Left lung (tissue), 10 donors: ENCODE data around the gene PDP2. TPM values are rescaled to one million over a fixed set of nuclear protein-coding genes. Genes with fewer than 3 reads are reported as not detected.
A peak's percentile ranks its signal among the peaks of the same experiment; 100 is the strongest.

Source experiments
- ATAC-seq: fragments of 200-7000 bp; cut with Tn5 transposase; one replicate; pipeline ENCODE4 v1.9.1; 2020; ENCODE audit warnings: moderate library complexity
- DNase-seq, 4 donors: peaks; one replicate each; pipeline ENCODE4 v3.0.0-alpha.2; 2013 to 2020
- H3K27ac ChIP-seq, 2 donors: fragments of 200-600 bp; sonication (generic) in 1 of 2; one replicate each; pipeline versions ENCODE4 v1.5.0 to v1.8.0; 2020 to 2021
- H3K27me3 ChIP-seq, 2 donors: fragments of 200-600 bp; sonication (generic) in 1 of 2; one replicate each; pipeline versions ENCODE4 v1.5.0 to v1.8.0; 2020 to 2021
- H3K36me3 ChIP-seq, 2 donors: fragments of 200-600 bp; sonication (generic) in 1 of 2; one replicate each; pipeline versions ENCODE4 v1.5.0 to v1.8.0; 2020 to 2021
- H3K4me1 ChIP-seq, 2 donors: fragments of 200-600 bp; one replicate each; pipeline ENCODE4 v1.8.0; 2021
- H3K4me3 ChIP-seq, 2 donors: fragments of 200-600 bp; sonication (generic) in 1 of 2; one replicate each; pipeline versions ENCODE4 v1.5.0 to v1.8.0; 2020 to 2021; ENCODE audit warnings: mild to moderate bottlenecking in 1 of 2
- H3K9me3 ChIP-seq, 2 donors: fragments of 200-600 bp; sonication (generic) in 1 of 2; one replicate each; pipeline versions ENCODE4 v1.5.0 to v1.8.0; 2020 to 2021
- intact Hi-C, 2 donors: fragments of 100-400 bp; cut with DNase I; formaldehyde crosslinking; loops; one replicate each; pipeline versions ENCODE4 v1.11.2 to v1.14.2; 2022
- polyA plus RNA-seq, 6 donors: library from polyadenylated mRNA; unstranded; fragments of 120-200 nt; gene quantifications; one replicate each; pipeline ENCODE4 v1.2.1, GENCODE V29; 2013; ENCODE audit not compliant: insufficient read length in 6 of 6
- total RNA-seq, 2 donors: library from RNA; stranded (reverse); fragmentation: NEBNext Ultra II Directional; extraction: Animal tissue kit (Norgen Biotek cat#: 25700); gene quantifications; one replicate each; pipeline ENCODE4 v1.2.1, GENCODE V29; 2021
- TF ChIP-seq, protein P1 (sequence below), 2 donors: fragments of 200-600 bp; sonication (generic) in 1 of 2; IDR thresholded peaks; one replicate each; pipeline versions ENCODE4 v1.5.0 to v1.8.0; 2021; ENCODE audit warnings: antibody characterized with exemption in 2 of 2
- donor health status: DM: no; HTN: yes; CAD: no.
- donor health status: DM: no; HTN: no; CAD: no.

PDP2 gene
- total and polyA plus RNA-seq, 8 donors: 8.9 to 36.3 (median 9.7) TPM

DNA sequence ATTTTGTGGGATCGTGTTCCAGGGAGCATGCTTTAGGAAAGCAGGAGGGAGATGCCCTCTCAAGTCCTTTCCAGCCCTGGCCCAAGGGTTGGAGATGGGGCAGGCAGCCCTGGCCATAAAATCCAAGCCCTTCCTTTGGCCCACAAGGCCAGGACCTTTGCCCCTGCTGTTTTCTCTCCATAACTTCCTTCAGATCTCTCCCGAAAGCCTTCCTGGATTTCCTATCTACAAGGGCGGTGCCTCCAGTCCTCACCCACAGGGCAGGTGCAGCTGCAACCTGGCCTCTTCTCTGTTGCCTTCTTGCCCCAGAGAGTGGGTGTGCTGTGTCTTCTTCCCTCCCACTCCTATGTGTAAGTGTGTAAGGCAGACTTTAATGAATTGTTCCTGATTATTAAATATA is 8.5 kb upstream of the PDP2 start:
- Histone ChIP-seq H3K36me3 (no peaks in the 10 kb centered on the region), H3K4me3 (no peak overlapping the region), H3K27me3 (no peaks in the 10 kb centered on the region), H3K27ac (no peak overlapping the region), H3K9me3 (no peaks in the 10 kb centered on the region), H3K4me1 (peaks cover 9 to 20% of the 10 kb centered on the region in 2 donors)
- DNase-seq (no peak), ATAC-seq (no peak)
- intact Hi-C loops: no loop called here
- TF ChIP-seq, protein P1, sequence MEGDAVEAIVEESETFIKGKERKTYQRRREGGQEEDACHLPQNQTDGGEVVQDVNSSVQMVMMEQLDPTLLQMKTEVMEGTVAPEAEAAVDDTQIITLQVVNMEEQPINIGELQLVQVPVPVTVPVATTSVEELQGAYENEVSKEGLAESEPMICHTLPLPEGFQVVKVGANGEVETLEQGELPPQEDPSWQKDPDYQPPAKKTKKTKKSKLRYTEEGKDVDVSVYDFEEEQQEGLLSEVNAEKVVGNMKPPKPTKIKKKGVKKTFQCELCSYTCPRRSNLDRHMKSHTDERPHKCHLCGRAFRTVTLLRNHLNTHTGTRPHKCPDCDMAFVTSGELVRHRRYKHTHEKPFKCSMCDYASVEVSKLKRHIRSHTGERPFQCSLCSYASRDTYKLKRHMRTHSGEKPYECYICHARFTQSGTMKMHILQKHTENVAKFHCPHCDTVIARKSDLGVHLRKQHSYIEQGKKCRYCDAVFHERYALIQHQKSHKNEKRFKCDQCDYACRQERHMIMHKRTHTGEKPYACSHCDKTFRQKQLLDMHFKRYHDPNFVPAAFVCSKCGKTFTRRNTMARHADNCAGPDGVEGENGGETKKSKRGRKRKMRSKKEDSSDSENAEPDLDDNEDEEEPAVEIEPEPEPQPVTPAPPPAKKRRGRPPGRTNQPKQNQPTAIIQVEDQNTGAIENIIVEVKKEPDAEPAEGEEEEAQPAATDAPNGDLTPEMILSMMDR (IDR thresholded peaks at IDR 0.05): no peak

- ATAC-seq: no peak
- peak overlapping the region; percentile 63 to 81 for H3K27ac ChIP-seq
- H3K27me3 ChIP-seq: no peaks in the 10 kb centered on the region
- H3K4me1 ChIP-seq: peaks cover 9 to 20% of the 10 kb centered on the region in 2 donors
- no peaks in the 10 kb centered on the region for H3K36me3 ChIP-seq
- intact Hi-C loops: no loop called here
- H3K4me3 ChIP-seq: peak overlapping the region; percentile 18 to 34
- TF ChIP-seq, protein P1 (IDR thresholded peaks at IDR 0.05): no peak
- no peak for DNase-seq
- no peaks in the 10 kb centered on the region for H3K9me3 ChIP-seq
Measured at GRCh38 chr16:66872559-66872942, 7.8 kb upstream of the PDP2 start.

GRCh38 chr16:66872943-66873684 is 7.2 kb upstream of the PDP2 start:
- H3K36me3 ChIP-seq: no peaks in the 10 kb centered on the region
- TF ChIP-seq, protein P1 (IDR thresholded peaks at IDR 0.05): peak; percentile 90 to 99
- no peaks in the 10 kb centered on the region for H3K27me3 ChIP-seq
- peak overlapping the region; percentile 63 to 81 for H3K27ac ChIP-seq
- no peaks in the 10 kb centered on the region for H3K9me3 ChIP-seq
- peak; percentile 96 for ATAC-seq
- peaks cover 9 to 23% of the 10 kb centered on the region in 2 donors for H3K4me1 ChIP-seq
- intact Hi-C loops: no loop called here
- peak; percentile 71 to 100 (median 92) for DNase-seq
- peak overlapping the region; percentile 18 to 34 for H3K4me3 ChIP-seq

DNA sequence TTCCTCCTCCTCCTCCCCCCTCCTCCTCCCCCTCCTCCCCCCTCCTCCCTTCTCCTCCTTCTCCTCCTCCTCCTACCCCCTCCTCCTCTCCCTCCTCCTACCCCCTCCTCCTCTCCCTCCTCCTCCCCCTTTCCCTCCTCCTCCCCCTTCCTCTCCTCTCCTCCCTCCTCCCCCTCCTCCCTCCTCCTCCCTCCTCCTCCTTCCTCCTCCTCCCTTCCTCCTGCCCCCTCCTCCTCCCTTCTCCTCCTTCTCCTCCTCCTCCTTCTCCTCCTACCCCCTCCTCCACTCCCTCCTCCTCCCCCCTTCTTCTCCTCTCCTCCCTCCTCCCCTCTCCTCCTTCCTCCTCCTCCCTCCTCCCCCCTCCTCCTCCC is 6.6 kb upstream of the PDP2 start:
- no peaks in the 10 kb centered on the region for H3K36me3 ChIP-seq
- no peak overlapping the region for H3K4me3 ChIP-seq
- H3K27me3 ChIP-seq: no peaks in the 10 kb centered on the region
- ATAC-seq (no peak), DNase-seq (no peak)
- peak overlapping the region in 1 of 2 donors; percentile 81 for H3K27ac ChIP-seq
- TF ChIP-seq, protein P1 (IDR thresholded peaks at IDR 0.05): no peak
- peaks cover 9 to 29% of the 10 kb centered on the region in 2 donors for H3K4me1 ChIP-seq
- intact Hi-C loops: no loop called here
- H3K9me3 ChIP-seq: no peaks in the 10 kb centered on the region

GRCh38 chr16:66874079-66874775 is 6.1 kb upstream of the PDP2 start:
- Histone ChIP-seq H3K4me1 (peaks cover 9 to 29% of the 10 kb centered on the region in 2 donors), H3K27ac (peak overlapping the region; percentile 7 to 71), H3K4me3 (no peak overlapping the region), H3K9me3 (no peaks in the 10 kb centered on the region), H3K27me3 (no peaks in the 10 kb centered on the region), H3K36me3 (no peaks in the 10 kb centered on the region)
- intact Hi-C loops: no loop called here
- ATAC-seq (no peak), DNase-seq (no peak)
- TF ChIP-seq, protein P1 (IDR thresholded peaks at IDR 0.05): no peak
